ENCODE measurements around the gene ZFP42. TPM values are rescaled to one million over a fixed set of nuclear protein-coding genes. Genes with fewer than 3 reads are reported as not detected.

ZFP42 gene
- polyA plus RNA-seq, 2 of the 4 experiments (the other 2 are of a cell fraction) = not detected

DNA sequence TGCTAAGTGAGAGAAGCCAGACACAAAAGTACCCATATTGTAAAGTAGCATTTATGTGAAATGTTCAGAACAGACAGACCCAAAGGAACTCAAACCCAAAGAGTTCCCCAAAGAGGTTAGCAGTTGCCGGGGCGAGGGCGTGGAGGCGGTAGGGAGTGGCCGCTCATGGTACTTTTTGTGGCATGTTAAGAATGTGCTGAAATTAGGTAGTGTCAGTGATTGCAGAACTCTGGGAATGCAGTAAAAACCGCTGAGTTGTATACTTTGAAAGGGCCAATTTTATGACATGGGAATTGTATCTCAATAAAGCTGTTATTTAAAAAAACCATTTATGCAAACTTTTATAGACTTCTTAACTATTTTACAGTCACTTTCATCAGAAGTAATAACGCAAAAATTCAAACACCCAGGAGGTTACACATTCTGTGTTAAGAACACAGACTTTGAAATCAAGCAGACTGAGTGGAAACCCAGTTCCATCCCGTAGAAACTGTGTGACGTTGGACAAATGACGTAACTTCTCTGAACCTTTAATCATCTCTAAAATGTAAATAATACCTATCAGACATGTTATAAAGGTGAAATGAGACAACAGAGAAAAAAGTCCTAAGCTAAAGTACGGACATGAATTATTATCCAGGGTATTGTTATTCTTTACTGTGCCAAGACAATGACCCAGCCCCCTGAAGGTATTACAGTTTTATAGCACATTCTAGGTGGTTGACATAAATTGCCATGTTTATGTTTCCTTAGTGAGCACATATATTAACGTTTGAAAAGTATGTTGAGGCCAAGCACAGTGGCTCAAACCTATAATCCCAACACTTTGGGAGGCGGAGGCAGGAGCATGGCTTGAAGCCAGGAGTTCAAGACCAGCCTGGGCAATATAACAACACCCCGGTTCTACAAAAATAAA lies 19.7 kb downstream of the ZFP42 start:
- ChIA-PET POLR2A (no interaction called here), CTCF (no interaction called here)
- H3K27ac ChIP-seq = peak overlapping the region; percentile 23 to 64; a peak in 5 of 6 replicates
- H3K9me3 ChIP-seq = no peaks in the 10 kb centered on the region
- ATAC-seq (peak; percentile 24 to 68; a peak in 4 of 6 replicates), FAIRE-seq (no peak), DNase-seq (ENCODE audit: low read depth in 1 of 2, low spot score in 1 of 2) (peak in 1 of 2 experiments; percentile 47)
- H3K4me1 ChIP-seq = peaks cover 11% of the 10 kb centered on the region
- TF ChIP-seq RCOR1 (IDR thresholded peaks at IDR 0.05; ENCODE audit: low read depth, low read length) (no peak), RARB (CRISPR knock-in tag; IDR thresholded peaks at IDR 0.05) (no peak), RAD21 (conservative IDR thresholded peaks at IDR 0.05 in 1 of 2, IDR thresholded peaks at IDR 0.05 in 1 of 2) (no peak), HDAC2 (IDR thresholded peaks at IDR 0.05) (no peak), FOXS1 (CRISPR knock-in tag; IDR thresholded peaks at IDR 0.05) (no peak), EHMT2 (IDR thresholded peaks at IDR 0.05; ENCODE audit: low read depth) (no peak), TFCP2L1 (CRISPR knock-in tag; IDR thresholded peaks at IDR 0.05) (no peak), CEBPB (IDR thresholded peaks at IDR 0.05) (peak in 1 of 2 experiments; percentile 46; a peak in 1 of 4 replicates), MAFK (IDR thresholded peaks at IDR 0.05; ENCODE audit: partially characterized antibody) (peak; percentile 22), SREBF2 (IDR thresholded peaks at IDR 0.05) (no peak)
- TF ChIP-seq, protein P1, sequence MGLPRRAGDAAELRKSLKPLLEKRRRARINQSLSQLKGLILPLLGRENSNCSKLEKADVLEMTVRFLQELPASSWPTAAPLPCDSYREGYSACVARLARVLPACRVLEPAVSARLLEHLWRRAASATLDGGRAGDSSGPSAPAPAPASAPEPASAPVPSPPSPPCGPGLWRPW (IDR thresholded peaks at IDR 0.05) = no peak
- peak overlapping the region; percentile 50 for H3K4me2 ChIP-seq
- WGBS (ENCODE audit: missing lambda C conversion rate) = 49% methylated on average over 14 of the region's 14 CpGs
- H3K4me3 ChIP-seq = no peak overlapping the region

DNA sequence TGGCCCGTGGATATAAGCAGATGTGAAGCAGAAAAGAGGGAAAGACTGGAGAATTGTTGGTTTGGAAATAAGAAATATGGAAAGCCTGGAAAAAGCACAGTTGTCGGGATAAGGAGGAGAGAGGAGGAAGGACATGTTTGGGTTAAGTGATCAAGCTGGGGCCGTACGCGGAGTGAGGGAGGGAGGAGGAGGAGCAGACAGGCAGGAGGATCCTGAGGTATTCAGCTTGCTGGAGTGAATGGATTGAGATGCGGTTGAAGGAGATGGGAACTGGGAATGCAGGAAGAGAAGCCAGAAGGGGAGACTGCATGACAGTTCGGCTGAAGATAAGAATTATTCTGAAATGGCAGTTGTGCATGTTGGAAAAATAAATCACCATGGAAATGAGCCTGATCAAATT lies 21.2 kb downstream of the ZFP42 start:
- Histone ChIP-seq H3K27ac (no peak overlapping the region), H3K9me3 (no peaks in the 10 kb centered on the region), H3K4me3 (no peak overlapping the region), H3K4me2 (no peak overlapping the region), H3K4me1 (peaks cover 11% of the 10 kb centered on the region)
- DNase-seq (ENCODE audit: low read depth in 1 of 2, low spot score in 1 of 2) (no peak), FAIRE-seq (no peak), ATAC-seq (no peak)
- ChIA-PET CTCF (no interaction called here), POLR2A (no interaction called here)
- TF ChIP-seq, protein P2, sequence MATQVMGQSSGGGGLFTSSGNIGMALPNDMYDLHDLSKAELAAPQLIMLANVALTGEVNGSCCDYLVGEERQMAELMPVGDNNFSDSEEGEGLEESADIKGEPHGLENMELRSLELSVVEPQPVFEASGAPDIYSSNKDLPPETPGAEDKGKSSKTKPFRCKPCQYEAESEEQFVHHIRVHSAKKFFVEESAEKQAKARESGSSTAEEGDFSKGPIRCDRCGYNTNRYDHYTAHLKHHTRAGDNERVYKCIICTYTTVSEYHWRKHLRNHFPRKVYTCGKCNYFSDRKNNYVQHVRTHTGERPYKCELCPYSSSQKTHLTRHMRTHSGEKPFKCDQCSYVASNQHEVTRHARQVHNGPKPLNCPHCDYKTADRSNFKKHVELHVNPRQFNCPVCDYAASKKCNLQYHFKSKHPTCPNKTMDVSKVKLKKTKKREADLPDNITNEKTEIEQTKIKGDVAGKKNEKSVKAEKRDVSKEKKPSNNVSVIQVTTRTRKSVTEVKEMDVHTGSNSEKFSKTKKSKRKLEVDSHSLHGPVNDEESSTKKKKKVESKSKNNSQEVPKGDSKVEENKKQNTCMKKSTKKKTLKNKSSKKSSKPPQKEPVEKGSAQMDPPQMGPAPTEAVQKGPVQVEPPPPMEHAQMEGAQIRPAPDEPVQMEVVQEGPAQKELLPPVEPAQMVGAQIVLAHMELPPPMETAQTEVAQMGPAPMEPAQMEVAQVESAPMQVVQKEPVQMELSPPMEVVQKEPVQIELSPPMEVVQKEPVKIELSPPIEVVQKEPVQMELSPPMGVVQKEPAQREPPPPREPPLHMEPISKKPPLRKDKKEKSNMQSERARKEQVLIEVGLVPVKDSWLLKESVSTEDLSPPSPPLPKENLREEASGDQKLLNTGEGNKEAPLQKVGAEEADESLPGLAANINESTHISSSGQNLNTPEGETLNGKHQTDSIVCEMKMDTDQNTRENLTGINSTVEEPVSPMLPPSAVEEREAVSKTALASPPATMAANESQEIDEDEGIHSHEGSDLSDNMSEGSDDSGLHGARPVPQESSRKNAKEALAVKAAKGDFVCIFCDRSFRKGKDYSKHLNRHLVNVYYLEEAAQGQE (IDR thresholded peaks at IDR 0.05) = no peak
- TF ChIP-seq ZFP36 (IDR thresholded peaks at IDR 0.05; ENCODE audit: borderline replicate concordance, partially characterized antibody) = no peak
- TF ChIP-seq NFE2L2 (conservative IDR thresholded peaks at IDR 0.05; ENCODE audit: low read length) = no peak
- TF ChIP-seq ZNF302 (CRISPR knock-in tag; IDR thresholded peaks at IDR 0.05) = no peak
- no peak for TF ChIP-seq CBX2 (IDR thresholded peaks at IDR 0.05; ENCODE audit: borderline replicate concordance, low read depth)
- no peak for TF ChIP-seq POLR2AphosphoS2 (conservative IDR thresholded peaks at IDR 0.05; ENCODE audit: low read length)
- TF ChIP-seq RCOR1 (IDR thresholded peaks at IDR 0.05; ENCODE audit: low read depth, low read length) = no peak
- no peak for TF ChIP-seq RFX5 (IDR thresholded peaks at IDR 0.05)
- no peak for TF ChIP-seq RARB (CRISPR knock-in tag; IDR thresholded peaks at IDR 0.05)
- TF ChIP-seq EHF (CRISPR knock-in tag; IDR thresholded peaks at IDR 0.05) = no peak
- TF ChIP-seq SREBF2 (IDR thresholded peaks at IDR 0.05) = no peak
- TF ChIP-seq JUN (IDR thresholded peaks at IDR 0.05) = no peak
- no peak for TF ChIP-seq FOSB (CRISPR knock-in tag; IDR thresholded peaks at IDR 0.05)
- TF ChIP-seq CHD2 (IDR thresholded peaks at IDR 0.05; ENCODE audit: low read length, partially characterized antibody) = no peak
- TF ChIP-seq CBX8 (IDR thresholded peaks at IDR 0.05) = no peak
- TF ChIP-seq HEYL (CRISPR knock-in tag; IDR thresholded peaks at IDR 0.05) = no peak
- no peak for TF ChIP-seq CEBPB (IDR thresholded peaks at IDR 0.05)
- no peak for TF ChIP-seq JUNB (IDR thresholded peaks at IDR 0.05)
- TF ChIP-seq, protein P3, sequence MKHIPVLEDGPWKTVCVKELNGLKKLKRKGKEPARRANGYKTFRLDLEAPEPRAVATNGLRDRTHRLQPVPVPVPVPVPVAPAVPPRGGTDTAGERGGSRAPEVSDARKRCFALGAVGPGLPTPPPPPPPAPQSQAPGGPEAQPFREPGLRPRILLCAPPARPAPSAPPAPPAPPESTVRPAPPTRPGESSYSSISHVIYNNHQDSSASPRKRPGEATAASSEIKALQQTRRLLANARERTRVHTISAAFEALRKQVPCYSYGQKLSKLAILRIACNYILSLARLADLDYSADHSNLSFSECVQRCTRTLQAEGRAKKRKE (CRISPR knock-in tag; IDR thresholded peaks at IDR 0.05; ENCODE audit: low read depth) = no peak
- WGBS (ENCODE audit: missing lambda C conversion rate) = 84% methylated on average over 7 of the region's 7 CpGs

Data from A549 (cell line).